NCI-H2107 treated with DMSO at 0.1 percent for 48 hours (cell line): ENCODE data around the gene ZNRF2.
"Not testable (repeated sequence)": the region's sequence is repeated elsewhere in the genome, so short reads cannot be mapped to it uniquely, and the experiment has no call there.

Experiments used
- DNase-seq: peaks from one replicate; lab custom pipeline; 2025; ENCODE audit not compliant: unreplicated experiment; lab: John Stamatoyannopoulos, UW

Gene ZNRF2

GRCh38 chr7:30260246-30260768 lies 24.1 kb upstream of the ZNRF2 start:
- no peak for DNase-seq

GRCh38 chr7:30263090-30263710 lies 21.2 kb upstream of the ZNRF2 start:
- DNase-seq, result no peak

GRCh38 chr7:30264052-30264451 lies 20.3 kb upstream of the ZNRF2 start:
- DNase-seq, result no peak

- DNase-seq, result not testable (repeated sequence)
Measured at GRCh38 chr7:30265189-30265588, 19.2 kb upstream of the ZNRF2 start.

- peak; percentile 47 for DNase-seq
Measured at GRCh38 chr7:30266686-30267085, 17.7 kb upstream of the ZNRF2 start.

- no peak for DNase-seq
Measured at GRCh38 chr7:30268586-30268985, 15.8 kb upstream of the ZNRF2 start.

- no peak for DNase-seq
Measured at GRCh38 chr7:30269490-30269889, 14.9 kb upstream of the ZNRF2 start.

GRCh38 chr7:30270921-30271320 lies 13.5 kb upstream of the ZNRF2 start:
- no peak for DNase-seq

- no peak for DNase-seq
Measured at GRCh38 chr7:30272126-30272525, 12.3 kb upstream of the ZNRF2 start.

- no peak for DNase-seq
Measured at GRCh38 chr7:30273552-30273951, 10.8 kb upstream of the ZNRF2 start.

- DNase-seq, result no peak
Measured at GRCh38 chr7:30274641-30275040, 9.8 kb upstream of the ZNRF2 start.

- DNase-seq, result peak; percentile 42
Measured at GRCh38 chr7:30276203-30276900, 8.0 kb upstream of the ZNRF2 start.

GRCh38 chr7:30278376-30278775 lies 6.0 kb upstream of the ZNRF2 start:
- DNase-seq, result peak; percentile 96

- DNase-seq, result no peak
Measured at GRCh38 chr7:30278849-30279652, 5.3 kb upstream of the ZNRF2 start.

GRCh38 chr7:30279653-30279904 lies 4.8 kb upstream of the ZNRF2 start:
- DNase-seq, result no peak

- DNase-seq, result no peak
Measured at GRCh38 chr7:30280631-30281030, 3.8 kb upstream of the ZNRF2 start.

- DNase-seq, result no peak
Measured at GRCh38 chr7:30281263-30281662, 3.1 kb upstream of the ZNRF2 start.

GRCh38 chr7:30281791-30282190 lies 2.6 kb upstream of the ZNRF2 start:
- DNase-seq, result no peak

- DNase-seq, result no peak
Measured at GRCh38 chr7:30282735-30283134, 1.7 kb upstream of the ZNRF2 start.

- no peak for DNase-seq
Measured at GRCh38 chr7:30285067-30285535, 704 bp downstream of the ZNRF2 start.

GRCh38 chr7:30285536-30286284 lies 1.3 kb downstream of the ZNRF2 start:
- peak; percentile 34 for DNase-seq
